OCI-LY3 (cell line): ENCODE data around the gene VPS35L.

Source experiments
- H2AFZ ChIP-seq: fragments of 200-600, 300-600 bp; shearing (Covaris generic); 2 replicates; pipeline ENCODE4 v1.6.0; 2014; ENCODE audit warnings: antibody characterized with exemption, low read depth, low read length
- H3K27ac ChIP-seq: fragments of 200-600, 300-600 bp; sonication (generic); 2 replicates; pipeline ENCODE4 v1.5.1; 2014; ENCODE audit warnings: mild to moderate bottlenecking, low read length, moderate library complexity, mixed read lengths
- H3K27me3 ChIP-seq: fragments of 200-600, 300-600 bp; sonication (generic); 2 replicates; pipeline ENCODE4 v1.6.1; 2014; ENCODE audit warnings: low read depth, low read length, mixed read lengths
- H3K36me3 ChIP-seq: fragments of 200-600, 300-600 bp; sonication (generic); replicated peaks from 2 replicates; pipeline ENCODE3; 2014; ENCODE audit warnings: low read depth, low read length, mixed read lengths
- H3K4me1 ChIP-seq: fragments of 300-600, 200-600 bp; sonication (generic); 2 replicates; pipeline ENCODE4 v1.6.1; 2014; ENCODE audit warnings: low read length, mixed read lengths
- H3K4me2 ChIP-seq: fragments of 200-600, 300-600 bp; sonication (generic); 2 replicates; pipeline ENCODE4 v1.6.1; 2014; ENCODE audit warnings: low read length, mixed read lengths
- H3K4me3 ChIP-seq: fragments of 300-600, 200-600 bp; sonication (generic); 2 replicates; pipeline ENCODE4 v1.5.1; 2014; ENCODE audit warnings: antibody characterized with exemption, mild to moderate bottlenecking, low read length, moderate library complexity
- H3K79me2 ChIP-seq: fragments of 300-600, 200-600 bp; shearing (Covaris generic); 2 replicates; pipeline ENCODE4 v1.6.1; 2014; ENCODE audit warnings: mild to moderate bottlenecking, low read length, mixed read lengths
- H3K9ac ChIP-seq: fragments of 300-600, 200-600 bp; shearing (Covaris generic); 2 replicates; pipeline ENCODE4 v1.6.0; 2014; ENCODE audit warnings: mild to moderate bottlenecking, low read length, moderate library complexity
- H3K9me3 ChIP-seq: fragments of 200-600, 300-600 bp; shearing (Covaris generic); 2 replicates; pipeline ENCODE4 v1.6.1; 2014; ENCODE audit warnings: low read length, mixed read lengths; ENCODE audit not compliant: insufficient read depth
- H4K20me1 ChIP-seq: fragments of 200-600, 300-600 bp; sonication (generic); 2 replicates; pipeline ENCODE4 v1.6.1; 2016; ENCODE audit warnings: low read length, mixed read lengths; ENCODE audit not compliant: insufficient read depth
- EZH2phosphoT487 ChIP-seq: fragments of 200-600 bp; shearing (Covaris generic); IDR thresholded peaks from 2 replicates; pipeline ENCODE4 v1.6.1; 2018; ENCODE audit warnings: antibody characterized with exemption, mixed run types, low read depth
- TF ChIP-seq, protein P1 (sequence below): fragments of 200-600, 300-600 bp; sonication (generic); IDR thresholded peaks from 2 replicates; pipeline ENCODE4 v1.5.1; 2014; ENCODE audit warnings: antibody characterized with exemption, low read length, low read depth

The VPS35L gene

GRCh38 chr16:19621445-19621844 is 65.9 kb downstream of the VPS35L start:
- H3K27me3 ChIP-seq, result no peaks in the 10 kb centered on the region
- H3K9me3 ChIP-seq, result no peaks in the 10 kb centered on the region
- no peaks in the 10 kb centered on the region for H3K4me1 ChIP-seq
- TF ChIP-seq EZH2phosphoT487, result no peak
- TF ChIP-seq, protein P1, sequence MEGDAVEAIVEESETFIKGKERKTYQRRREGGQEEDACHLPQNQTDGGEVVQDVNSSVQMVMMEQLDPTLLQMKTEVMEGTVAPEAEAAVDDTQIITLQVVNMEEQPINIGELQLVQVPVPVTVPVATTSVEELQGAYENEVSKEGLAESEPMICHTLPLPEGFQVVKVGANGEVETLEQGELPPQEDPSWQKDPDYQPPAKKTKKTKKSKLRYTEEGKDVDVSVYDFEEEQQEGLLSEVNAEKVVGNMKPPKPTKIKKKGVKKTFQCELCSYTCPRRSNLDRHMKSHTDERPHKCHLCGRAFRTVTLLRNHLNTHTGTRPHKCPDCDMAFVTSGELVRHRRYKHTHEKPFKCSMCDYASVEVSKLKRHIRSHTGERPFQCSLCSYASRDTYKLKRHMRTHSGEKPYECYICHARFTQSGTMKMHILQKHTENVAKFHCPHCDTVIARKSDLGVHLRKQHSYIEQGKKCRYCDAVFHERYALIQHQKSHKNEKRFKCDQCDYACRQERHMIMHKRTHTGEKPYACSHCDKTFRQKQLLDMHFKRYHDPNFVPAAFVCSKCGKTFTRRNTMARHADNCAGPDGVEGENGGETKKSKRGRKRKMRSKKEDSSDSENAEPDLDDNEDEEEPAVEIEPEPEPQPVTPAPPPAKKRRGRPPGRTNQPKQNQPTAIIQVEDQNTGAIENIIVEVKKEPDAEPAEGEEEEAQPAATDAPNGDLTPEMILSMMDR, result no peak
- H3K4me3 ChIP-seq, result no peak overlapping the region
- H2AFZ ChIP-seq, result no peak overlapping the region
- no peak overlapping the region for H3K4me2 ChIP-seq
- no peak overlapping the region for H3K27ac ChIP-seq
- peaks cover 3% of the 10 kb centered on the region for H3K36me3 ChIP-seq
- no peaks in the 10 kb centered on the region for H3K79me2 ChIP-seq
- no peaks in the 10 kb centered on the region for H4K20me1 ChIP-seq
- no peak overlapping the region for H3K9ac ChIP-seq

DNA sequence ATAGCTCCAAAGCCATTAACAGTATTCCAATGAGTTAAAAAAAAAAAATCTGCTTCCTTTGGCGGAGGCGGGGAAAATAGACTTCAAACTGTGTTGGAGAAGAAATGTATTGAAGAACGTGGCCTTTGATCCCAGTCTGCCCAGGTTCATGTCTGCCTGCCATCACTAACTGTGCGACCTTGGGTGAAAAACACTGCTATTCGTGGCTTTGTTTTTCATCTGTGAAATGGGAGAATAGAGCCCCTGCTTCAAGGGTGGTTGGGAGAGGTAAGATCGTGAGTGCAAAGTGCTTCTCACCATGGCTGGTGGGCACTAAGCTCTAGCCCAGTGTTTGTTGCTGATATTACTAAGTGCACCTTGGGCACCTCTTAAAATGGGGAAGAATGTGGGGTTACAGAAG is 69.5 kb downstream of the VPS35L start:
- Histone ChIP-seq H3K4me2 (no peak overlapping the region), H3K4me3 (no peak overlapping the region), H3K27ac (no peak overlapping the region), H2AFZ (no peak overlapping the region), H3K79me2 (no peaks in the 10 kb centered on the region), H3K4me1 (no peaks in the 10 kb centered on the region), H3K9me3 (no peaks in the 10 kb centered on the region), H4K20me1 (no peaks in the 10 kb centered on the region), H3K9ac (no peak overlapping the region), H3K27me3 (no peaks in the 10 kb centered on the region), H3K36me3 (peaks cover 13% of the 10 kb centered on the region)
- TF ChIP-seq, protein P1, result no peak
- TF ChIP-seq EZH2phosphoT487, result no peak

DNA sequence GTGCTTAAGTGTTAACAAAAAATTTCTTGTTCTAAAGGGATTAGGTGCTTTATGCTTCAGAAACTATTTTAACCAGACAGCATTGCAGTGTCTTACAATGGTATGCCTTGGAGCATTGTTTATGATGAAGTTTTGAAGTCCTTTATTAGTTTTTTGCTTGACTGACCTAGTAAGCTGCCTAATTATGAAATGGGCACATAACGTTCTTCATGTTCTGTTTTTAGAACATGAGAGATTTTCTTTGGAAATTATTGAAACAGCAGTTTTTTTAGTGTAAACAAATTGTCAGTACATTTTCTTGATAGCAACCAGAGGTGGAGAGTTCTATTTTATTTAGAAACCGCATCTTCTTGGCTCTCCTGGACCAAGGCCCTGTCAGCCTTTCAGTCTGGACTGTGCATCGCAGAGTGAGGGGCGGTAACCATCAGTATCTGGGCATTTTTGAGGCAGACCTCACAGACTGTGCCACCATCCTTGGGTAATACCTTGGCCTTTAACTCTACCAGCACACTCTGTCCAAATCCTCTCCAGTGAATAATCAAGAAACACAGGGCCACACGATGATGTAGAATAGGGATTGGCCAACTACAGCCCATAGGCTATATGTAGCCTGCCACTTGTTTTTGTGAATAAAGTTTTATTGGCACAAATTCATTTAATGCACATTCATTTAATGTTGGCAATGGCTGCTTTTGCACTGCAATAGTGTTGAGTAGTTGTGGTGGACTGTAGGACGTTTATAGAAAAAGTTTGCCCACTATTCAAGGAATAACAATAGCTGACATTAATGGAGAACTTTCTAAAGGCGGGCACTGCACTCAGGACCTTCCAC is 81.1 kb downstream of the VPS35L start:
- TF ChIP-seq, protein P1, result no peak
- no peak for TF ChIP-seq EZH2phosphoT487
- Histone ChIP-seq H3K36me3 (peaks cover 21% of the 10 kb centered on the region), H3K27me3 (no peaks in the 10 kb centered on the region), H2AFZ (no peak overlapping the region), H4K20me1 (no peaks in the 10 kb centered on the region), H3K79me2 (no peaks in the 10 kb centered on the region), H3K4me1 (no peaks in the 10 kb centered on the region), H3K4me3 (no peak overlapping the region), H3K4me2 (no peak overlapping the region), H3K9ac (no peak overlapping the region), H3K9me3 (no peaks in the 10 kb centered on the region), H3K27ac (no peak overlapping the region)

- H3K4me1 ChIP-seq, result no peaks in the 10 kb centered on the region
- no peaks in the 10 kb centered on the region for H3K27me3 ChIP-seq
- TF ChIP-seq, protein P1, result no peak
- TF ChIP-seq EZH2phosphoT487, result no peak
- H3K9ac ChIP-seq, result no peak overlapping the region
- peaks cover 9% of the 10 kb centered on the region for H3K36me3 ChIP-seq
- no peaks in the 10 kb centered on the region for H3K79me2 ChIP-seq
- no peak overlapping the region for H2AFZ ChIP-seq
- no peak overlapping the region for H3K27ac ChIP-seq
- H3K4me2 ChIP-seq, result no peak overlapping the region
- no peaks in the 10 kb centered on the region for H4K20me1 ChIP-seq
- no peak overlapping the region for H3K4me3 ChIP-seq
- H3K9me3 ChIP-seq, result no peaks in the 10 kb centered on the region
These were observed 84.5 kb downstream of the VPS35L start for GRCh38 chr16:19639986-19640421.
